H1 (cell line): ENCODE data around the gene PCDH9.

Experiments used
- SRF ChIP-seq: IDR thresholded peaks from 2 replicates; pipeline ENCODE4 v1.6.1; 2011; ENCODE audit warnings: mild to moderate bottlenecking, low read depth, low read length, moderate library complexity
- TF ChIP-seq, protein P1 (sequence below), 3 experiments: IDR thresholded peaks; 1 replicate in 2 of 3; 2 replicates in 1 of 3; pipeline versions ENCODE4 v1.5.1 to v1.6.1; 2011; ENCODE audit warnings: low read length in 3 of 3, mild to moderate bottlenecking in 3 of 3, inconsistent platforms in 2 of 3, low read depth in 1 of 3, moderate library complexity in 1 of 3; ENCODE audit not compliant: insufficient read depth in 1 of 3; ENCODE audit errors: control extremely low read depth in 1 of 3

DNA sequence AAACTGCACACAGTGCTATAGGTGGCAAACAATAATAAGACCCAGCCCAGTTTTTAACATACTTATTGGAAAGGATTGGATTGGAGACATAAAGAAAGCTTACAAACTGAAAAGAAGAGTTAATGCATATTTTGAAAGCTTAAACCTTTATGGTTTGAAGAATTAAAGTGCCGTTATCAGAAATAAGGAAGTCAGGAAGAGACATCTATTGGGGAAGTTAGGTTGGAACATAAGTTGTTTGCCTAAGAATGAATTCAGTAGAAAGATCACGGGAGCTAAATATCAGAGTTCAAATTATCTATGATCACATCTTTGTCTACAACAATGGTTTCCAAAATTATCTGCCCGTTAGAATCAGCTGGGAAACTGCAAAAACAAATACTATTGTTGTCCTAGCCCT lies 767.9 kb downstream of the PCDH9 start:
- TF ChIP-seq, protein P1, sequence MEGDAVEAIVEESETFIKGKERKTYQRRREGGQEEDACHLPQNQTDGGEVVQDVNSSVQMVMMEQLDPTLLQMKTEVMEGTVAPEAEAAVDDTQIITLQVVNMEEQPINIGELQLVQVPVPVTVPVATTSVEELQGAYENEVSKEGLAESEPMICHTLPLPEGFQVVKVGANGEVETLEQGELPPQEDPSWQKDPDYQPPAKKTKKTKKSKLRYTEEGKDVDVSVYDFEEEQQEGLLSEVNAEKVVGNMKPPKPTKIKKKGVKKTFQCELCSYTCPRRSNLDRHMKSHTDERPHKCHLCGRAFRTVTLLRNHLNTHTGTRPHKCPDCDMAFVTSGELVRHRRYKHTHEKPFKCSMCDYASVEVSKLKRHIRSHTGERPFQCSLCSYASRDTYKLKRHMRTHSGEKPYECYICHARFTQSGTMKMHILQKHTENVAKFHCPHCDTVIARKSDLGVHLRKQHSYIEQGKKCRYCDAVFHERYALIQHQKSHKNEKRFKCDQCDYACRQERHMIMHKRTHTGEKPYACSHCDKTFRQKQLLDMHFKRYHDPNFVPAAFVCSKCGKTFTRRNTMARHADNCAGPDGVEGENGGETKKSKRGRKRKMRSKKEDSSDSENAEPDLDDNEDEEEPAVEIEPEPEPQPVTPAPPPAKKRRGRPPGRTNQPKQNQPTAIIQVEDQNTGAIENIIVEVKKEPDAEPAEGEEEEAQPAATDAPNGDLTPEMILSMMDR (IDR thresholded peaks at IDR 0.05; ENCODE audit: control extremely low read depth in 1 of 3, insufficient read depth in 1 of 3, low read depth in 1 of 3, low read length in 3 of 3): no peak
- no peak for TF ChIP-seq SRF
